HCT116 (cell line): Measurements from ENCODE around the gene IDI1.

Source experiments
- CEBPB ChIP-seq: IDR thresholded peaks from 2 replicates; pipeline ENCODE4 v1.6.1; 2012; ENCODE audit warnings: low read depth
- EGR1 ChIP-seq: IDR thresholded peaks from 2 replicates; pipeline ENCODE4 v1.6.1; 2012; ENCODE audit warnings: low read depth
- EZH2 ChIP-seq: fragments of 200-600 bp; sonication (generic); IDR thresholded peaks from 2 replicates; pipeline ENCODE4 v1.6.1; 2017; ENCODE audit warnings: antibody characterized with exemption, mixed run types
- POLR2A ChIP-seq: IDR thresholded peaks from 2 replicates; pipeline ENCODE4 v1.7.0; 2011; ENCODE audit warnings: borderline replicate concordance; ENCODE audit not compliant: insufficient read depth, insufficient read length; ENCODE audit errors: extremely low read depth
- POLR2AphosphoS5 ChIP-seq: IDR thresholded peaks from 2 replicates; pipeline ENCODE4 v1.6.1; 2011; ENCODE audit warnings: mild to moderate bottlenecking, low read depth, low read length, moderate library complexity
- SIN3A ChIP-seq: IDR thresholded peaks from 2 replicates; pipeline ENCODE4 v1.6.1; 2012; ENCODE audit warnings: low read depth
- SP1 ChIP-seq: IDR thresholded peaks from 2 replicates; pipeline ENCODE4 v1.6.1; 2012; ENCODE audit warnings: low read depth
- TCF7L2 ChIP-seq: IDR thresholded peaks from 2 replicates; pipeline ENCODE4 v1.7.0; 2011; ENCODE audit warnings: borderline replicate concordance, inconsistent platforms; ENCODE audit not compliant: insufficient read depth, insufficient read length; ENCODE audit errors: extremely low read depth
- YY1 ChIP-seq: IDR thresholded peaks from 2 replicates; pipeline ENCODE4 v1.6.1; 2011; ENCODE audit warnings: low read length, low read depth, moderate library complexity, mild to moderate bottlenecking; ENCODE audit not compliant: insufficient replicate concordance; ENCODE audit errors: extremely low read depth
- TF ChIP-seq, protein P1 (sequence below), 3 experiments: fragments of 200-600 bp in 1 of 3; sonication (generic) in 1 of 3; IDR thresholded peaks in 2 of 3; conservative IDR thresholded peaks in 1 of 3; 2 replicates each; pipeline ENCODE4 v1.5.1; 2012 to 2017; ENCODE audit warnings: low read depth in 2 of 3, low read length in 2 of 3, antibody characterized with exemption in 1 of 3, borderline replicate concordance in 1 of 3, control low read depth in 1 of 3, mild to moderate bottlenecking in 1 of 3, mixed read lengths in 1 of 3, mixed run types in 1 of 3, moderate library complexity in 1 of 3; ENCODE audit not compliant: insufficient read depth in 1 of 3
- TF ChIP-seq, protein P2 (sequence below): IDR thresholded peaks from 2 replicates; pipeline ENCODE4 v1.6.1; 2012; ENCODE audit warnings: low read depth
- TF ChIP-seq, protein P3 (sequence below): IDR thresholded peaks from 2 replicates; pipeline ENCODE4 v1.6.1; 2012

DNA sequence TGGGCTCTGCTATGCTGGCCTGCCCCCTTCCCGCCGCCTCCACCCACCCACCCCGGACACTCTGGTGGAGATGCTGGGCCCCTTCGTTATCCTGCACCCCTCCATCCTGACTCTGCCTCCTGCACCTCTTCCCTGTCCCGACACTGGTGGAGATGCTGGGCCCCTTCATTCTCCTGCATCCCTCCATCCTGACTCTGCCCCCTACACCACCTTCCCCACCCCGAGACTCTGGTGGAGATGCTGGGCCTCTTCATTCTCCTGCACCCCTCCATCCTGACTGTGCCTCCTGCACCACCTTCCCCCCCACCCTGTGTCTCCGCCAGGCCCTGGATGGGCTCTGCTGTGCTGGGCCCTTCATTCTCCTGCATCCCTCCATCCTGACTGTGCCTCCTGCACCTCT is 38.2 kb downstream of the IDI1 start:
- TF ChIP-seq POLR2AphosphoS5 (no peak), POLR2A (no peak), EGR1 (no peak), EZH2 (no peak), YY1 (no peak), TCF7L2 (no peak), CEBPB (no peak), SIN3A (no peak), SP1 (no peak)
- TF ChIP-seq, protein P1, sequence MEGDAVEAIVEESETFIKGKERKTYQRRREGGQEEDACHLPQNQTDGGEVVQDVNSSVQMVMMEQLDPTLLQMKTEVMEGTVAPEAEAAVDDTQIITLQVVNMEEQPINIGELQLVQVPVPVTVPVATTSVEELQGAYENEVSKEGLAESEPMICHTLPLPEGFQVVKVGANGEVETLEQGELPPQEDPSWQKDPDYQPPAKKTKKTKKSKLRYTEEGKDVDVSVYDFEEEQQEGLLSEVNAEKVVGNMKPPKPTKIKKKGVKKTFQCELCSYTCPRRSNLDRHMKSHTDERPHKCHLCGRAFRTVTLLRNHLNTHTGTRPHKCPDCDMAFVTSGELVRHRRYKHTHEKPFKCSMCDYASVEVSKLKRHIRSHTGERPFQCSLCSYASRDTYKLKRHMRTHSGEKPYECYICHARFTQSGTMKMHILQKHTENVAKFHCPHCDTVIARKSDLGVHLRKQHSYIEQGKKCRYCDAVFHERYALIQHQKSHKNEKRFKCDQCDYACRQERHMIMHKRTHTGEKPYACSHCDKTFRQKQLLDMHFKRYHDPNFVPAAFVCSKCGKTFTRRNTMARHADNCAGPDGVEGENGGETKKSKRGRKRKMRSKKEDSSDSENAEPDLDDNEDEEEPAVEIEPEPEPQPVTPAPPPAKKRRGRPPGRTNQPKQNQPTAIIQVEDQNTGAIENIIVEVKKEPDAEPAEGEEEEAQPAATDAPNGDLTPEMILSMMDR (IDR thresholded peaks at IDR 0.05 in 2 of 3, conservative IDR thresholded peaks at IDR 0.05 in 1 of 3; ENCODE audit: borderline replicate concordance in 1 of 3, insufficient read depth in 1 of 3, low read depth in 2 of 3, low read length in 2 of 3), result no peak
- TF ChIP-seq, protein P2, sequence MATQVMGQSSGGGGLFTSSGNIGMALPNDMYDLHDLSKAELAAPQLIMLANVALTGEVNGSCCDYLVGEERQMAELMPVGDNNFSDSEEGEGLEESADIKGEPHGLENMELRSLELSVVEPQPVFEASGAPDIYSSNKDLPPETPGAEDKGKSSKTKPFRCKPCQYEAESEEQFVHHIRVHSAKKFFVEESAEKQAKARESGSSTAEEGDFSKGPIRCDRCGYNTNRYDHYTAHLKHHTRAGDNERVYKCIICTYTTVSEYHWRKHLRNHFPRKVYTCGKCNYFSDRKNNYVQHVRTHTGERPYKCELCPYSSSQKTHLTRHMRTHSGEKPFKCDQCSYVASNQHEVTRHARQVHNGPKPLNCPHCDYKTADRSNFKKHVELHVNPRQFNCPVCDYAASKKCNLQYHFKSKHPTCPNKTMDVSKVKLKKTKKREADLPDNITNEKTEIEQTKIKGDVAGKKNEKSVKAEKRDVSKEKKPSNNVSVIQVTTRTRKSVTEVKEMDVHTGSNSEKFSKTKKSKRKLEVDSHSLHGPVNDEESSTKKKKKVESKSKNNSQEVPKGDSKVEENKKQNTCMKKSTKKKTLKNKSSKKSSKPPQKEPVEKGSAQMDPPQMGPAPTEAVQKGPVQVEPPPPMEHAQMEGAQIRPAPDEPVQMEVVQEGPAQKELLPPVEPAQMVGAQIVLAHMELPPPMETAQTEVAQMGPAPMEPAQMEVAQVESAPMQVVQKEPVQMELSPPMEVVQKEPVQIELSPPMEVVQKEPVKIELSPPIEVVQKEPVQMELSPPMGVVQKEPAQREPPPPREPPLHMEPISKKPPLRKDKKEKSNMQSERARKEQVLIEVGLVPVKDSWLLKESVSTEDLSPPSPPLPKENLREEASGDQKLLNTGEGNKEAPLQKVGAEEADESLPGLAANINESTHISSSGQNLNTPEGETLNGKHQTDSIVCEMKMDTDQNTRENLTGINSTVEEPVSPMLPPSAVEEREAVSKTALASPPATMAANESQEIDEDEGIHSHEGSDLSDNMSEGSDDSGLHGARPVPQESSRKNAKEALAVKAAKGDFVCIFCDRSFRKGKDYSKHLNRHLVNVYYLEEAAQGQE, result no peak
- TF ChIP-seq, protein P3, sequence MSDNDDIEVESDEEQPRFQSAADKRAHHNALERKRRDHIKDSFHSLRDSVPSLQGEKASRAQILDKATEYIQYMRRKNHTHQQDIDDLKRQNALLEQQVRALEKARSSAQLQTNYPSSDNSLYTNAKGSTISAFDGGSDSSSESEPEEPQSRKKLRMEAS, result no peak
